Aorta (tissue), 5 donors: ENCODE measurements around the gene CDK14. TPM values are rescaled to one million over a fixed set of nuclear protein-coding genes. Genes with fewer than 3 reads are reported as not detected.

Experiments
- ATAC-seq: fragments of 200-7000 bp; cut with Tn5 transposase; one replicate; pipeline ENCODE4 v1.9.1; 2022; ENCODE audit warnings: moderate library complexity; ENCODE audit not compliant: low FRiP score
- DNase-seq, 2 donors: peaks; one replicate each; pipeline ENCODE4 v3.0.0-alpha.2; 2020
- H3K27ac ChIP-seq, 2 donors: one replicate each; pipeline ENCODE4 v1.5.1; 2013; ENCODE audit warnings: low read length in 2 of 2, mild to moderate bottlenecking in 2 of 2, moderate library complexity in 2 of 2, control low read depth in 1 of 2, inconsistent platforms in 1 of 2, low read depth in 1 of 2
- H3K27me3 ChIP-seq, 2 donors: one replicate each; pipeline ENCODE4 v1.6.1; 2013; ENCODE audit warnings: control low read depth in 1 of 2, low read length in 1 of 2, mild to moderate bottlenecking in 1 of 2, moderate library complexity in 1 of 2; ENCODE audit not compliant: insufficient read depth in 2 of 2, control insufficient read depth in 1 of 2
- H3K36me3 ChIP-seq, 2 donors: one replicate each; pipeline ENCODE4 v1.6.1; 2013; ENCODE audit warnings: control low read depth in 1 of 2, low read length in 1 of 2, mild to moderate bottlenecking in 1 of 2; ENCODE audit not compliant: insufficient read depth in 2 of 2, control insufficient read depth in 1 of 2
- H3K4me1 ChIP-seq, 2 donors: one replicate each; pipeline ENCODE4 v1.6.1; 2013; ENCODE audit warnings: low read length in 2 of 2, control low read depth in 1 of 2, mild to moderate bottlenecking in 1 of 2, moderate library complexity in 1 of 2; ENCODE audit not compliant: insufficient read depth in 2 of 2, control insufficient read depth in 1 of 2
- H3K4me3 ChIP-seq, 2 donors: one replicate each; pipeline ENCODE4 v1.5.1; 2013; ENCODE audit warnings: low read length in 2 of 2, control low read depth in 1 of 2, mild to moderate bottlenecking in 1 of 2
- H3K9me3 ChIP-seq: one replicate; pipeline ENCODE4 v1.6.1; 2013; ENCODE audit warnings: mild to moderate bottlenecking, low read length; ENCODE audit not compliant: control insufficient read depth
- WGBS, 2 donors: extraction: QIAGEN DNeasy Blood & Tissue Kit; methylation state at CpG; one replicate each; pipeline ENCODE4 v1.1.7; 2013; 5-methylcytosine and 5-hydroxymethylcytosine counted together
- intact Hi-C, 2 donors: fragments of 100-400 bp; cut with DNase I; formaldehyde crosslinking; loops; one replicate each; pipeline versions ENCODE4 v1.14.2 to v1.15.0; 2022
- polyA plus RNA-seq, 2 donors: library from polyadenylated mRNA; stranded (reverse); fragments of 200-250 nt; gene quantifications; one replicate each; pipeline ENCODE4 v1.2.3, GENCODE V29; 2013
- total RNA-seq, 2 donors: library from RNA; stranded (reverse); fragmentation: NEBNext Ultra II Directional; extraction: Animal tissue kit (Norgen Biotek cat#: 25700); gene quantifications; one replicate each; pipeline ENCODE4 v1.2.1, GENCODE V29; 2021
- donor health status: healthy with polysubstance abuse.
- donor health status: Bipolar disorder and iron deficiency.
- donor health status: DM: no; HTN: no; CAD: no.
- donor health status: DM: no; HTN: no; CAD: no.
- donor health status: DM: yes; HTN: yes; CAD: no.

CDK14 gene
- total and polyA plus RNA-seq, 4 donors = 4.6 to 72.4 (median 29.5) TPM

GRCh38 chr7:90570373-90570959 is 25.7 kb upstream of the CDK14 start:
- WGBS, 2 donors = 96 to 98% methylated on average over 1 of the region's 1 CpG
- intact Hi-C loops = no loop called here

GRCh38 chr7:90574146-90574819 is 21.8 kb upstream of the CDK14 start:
- DNase-seq (no peak), ATAC-seq (no peak)
- H3K27me3 ChIP-seq = no peaks in the 10 kb centered on the region
- H3K9me3 ChIP-seq = no peaks in the 10 kb centered on the region
- H3K4me3 ChIP-seq = no peak overlapping the region
- no peak overlapping the region for H3K27ac ChIP-seq
- H3K4me1 ChIP-seq = no peaks in the 10 kb centered on the region
- intact Hi-C loops = no loop called here
- 14 to 15% methylated on average over 3 of the region's 3 CpGs for WGBS, 2 donors
- H3K36me3 ChIP-seq = no peaks in the 10 kb centered on the region

More at GRCh38 chr7:90570373-90570959, 25.7 kb upstream of the CDK14 start:
- Histone ChIP-seq H3K36me3 (no peaks in the 10 kb centered on the region), H3K4me3 (no peak overlapping the region), H3K9me3 (no peaks in the 10 kb centered on the region), H3K27ac (no peak overlapping the region), H3K4me1 (no peaks in the 10 kb centered on the region), H3K27me3 (no peaks in the 10 kb centered on the region)
- DNase-seq = no peak
- no peak for ATAC-seq

- no peak overlapping the region for H3K4me3 ChIP-seq
- intact Hi-C loops = no loop called here
- H3K27me3 ChIP-seq = no peaks in the 10 kb centered on the region
- DNase-seq = no peak
- 65 to 72% methylated on average over 1 of the region's 1 CpG for WGBS, 2 donors
- no peak for ATAC-seq
- no peak overlapping the region for H3K27ac ChIP-seq
- no peaks in the 10 kb centered on the region for H3K9me3 ChIP-seq
- H3K4me1 ChIP-seq = no peaks in the 10 kb centered on the region
- H3K36me3 ChIP-seq = no peaks in the 10 kb centered on the region
Observed at GRCh38 chr7:90574820-90575187, 21.3 kb upstream of the CDK14 start.

- H3K27ac ChIP-seq = no peak overlapping the region
- WGBS, 2 donors = 43 to 52% methylated on average over 4 of the region's 4 CpGs
- H3K27me3 ChIP-seq = no peaks in the 10 kb centered on the region
- ATAC-seq = no peak
- DNase-seq = no peak
- H3K36me3 ChIP-seq = no peaks in the 10 kb centered on the region
- H3K9me3 ChIP-seq = peaks cover 1% of the 10 kb centered on the region
- H3K4me1 ChIP-seq = no peaks in the 10 kb centered on the region
- intact Hi-C loops = no loop called here
- H3K4me3 ChIP-seq = no peak overlapping the region
Observed at GRCh38 chr7:90579181-90579688, 16.9 kb upstream of the CDK14 start.

GRCh38 chr7:90580051-90580450 is 16.1 kb upstream of the CDK14 start:
- no peak overlapping the region for H3K4me3 ChIP-seq
- no peaks in the 10 kb centered on the region for H3K27me3 ChIP-seq
- DNase-seq (no peak), ATAC-seq (no peak)
- intact Hi-C loops = no loop called here
- no peaks in the 10 kb centered on the region for H3K4me1 ChIP-seq
- peaks cover 1% of the 10 kb centered on the region for H3K9me3 ChIP-seq
- WGBS, 2 donors = 95 to 96% methylated on average over 3 of the region's 3 CpGs
- H3K36me3 ChIP-seq = no peaks in the 10 kb centered on the region
- H3K27ac ChIP-seq = no peak overlapping the region

GRCh38 chr7:90582164-90582563 is 14.0 kb upstream of the CDK14 start:
- Histone ChIP-seq H3K4me1 (no peaks in the 10 kb centered on the region), H3K4me3 (no peak overlapping the region), H3K36me3 (no peaks in the 10 kb centered on the region), H3K27ac (no peak overlapping the region), H3K9me3 (peaks cover 1% of the 10 kb centered on the region), H3K27me3 (no peaks in the 10 kb centered on the region)
- no peak for DNase-seq
- no peak for ATAC-seq
- 90 to 93% methylated on average over 2 of the region's 2 CpGs for WGBS, 2 donors
- intact Hi-C loops = no loop called here

- Histone ChIP-seq H3K27me3 (no peaks in the 10 kb centered on the region), H3K4me1 (no peaks in the 10 kb centered on the region), H3K9me3 (peaks cover 1% of the 10 kb centered on the region), H3K36me3 (no peaks in the 10 kb centered on the region), H3K4me3 (no peak overlapping the region), H3K27ac (no peak overlapping the region)
- intact Hi-C loops = no loop called here
- DNase-seq (no peak), ATAC-seq (no peak)
- WGBS, 2 donors = 96 to 100% methylated on average over 1 of the region's 1 CpG
Observed at GRCh38 chr7:90584378-90584777, 11.7 kb upstream of the CDK14 start.

GRCh38 chr7:90586091-90586490 is 10.0 kb upstream of the CDK14 start:
- ATAC-seq = no peak
- intact Hi-C loops = no loop called here
- 27 to 37% methylated on average over 1 of the region's 1 CpG for WGBS, 2 donors

GRCh38 chr7:90587766-90588165 is 8.4 kb upstream of the CDK14 start:
- H3K4me3 ChIP-seq = no peak overlapping the region
- H3K9me3 ChIP-seq = no peaks in the 10 kb centered on the region
- no peak overlapping the region for H3K27ac ChIP-seq
- WGBS, 2 donors = 90 to 95% methylated on average over 2 of the region's 2 CpGs
- intact Hi-C loops = no loop called here
- H3K4me1 ChIP-seq = no peaks in the 10 kb centered on the region
- H3K36me3 ChIP-seq = no peaks in the 10 kb centered on the region
- ATAC-seq (no peak), DNase-seq (no peak)
- no peaks in the 10 kb centered on the region for H3K27me3 ChIP-seq

More at GRCh38 chr7:90586091-90586490, 10.0 kb upstream of the CDK14 start:
- H3K9me3 ChIP-seq = peaks cover 1% of the 10 kb centered on the region
- no peaks in the 10 kb centered on the region for H3K27me3 ChIP-seq
- H3K27ac ChIP-seq = no peak overlapping the region
- H3K36me3 ChIP-seq = no peaks in the 10 kb centered on the region
- H3K4me1 ChIP-seq = no peaks in the 10 kb centered on the region
- DNase-seq = no peak
- H3K4me3 ChIP-seq = no peak overlapping the region
